GM13977 (cell line): ENCODE measurements around the gene TAF9.
"Not testable (repeated sequence)": the region's sequence is repeated elsewhere in the genome, so short reads cannot be mapped to it uniquely, and the experiment has no call there.

Experiments used
- DNase-seq: peaks from one replicate; pipeline ENCODE4 v3.0.0; 2012; ENCODE audit warnings: low spot score
- CTCF ChIP-seq: IDR thresholded peaks from 2 replicates; pipeline ENCODE4 v1.5.1; 2012; ENCODE audit warnings: mild to moderate bottlenecking, control low read depth; ENCODE audit not compliant: insufficient read depth; ENCODE audit errors: extremely low read depth, missing control alignments
- in situ Hi-C: fragments of 300-500 bp; cut with MboI; formaldehyde crosslinking; loops from one replicate; pipeline ENCODE4 v1.12.0; 2022; ENCODE audit warnings: low sequenced_read_pairs, low pct_unique_long_range_greater_than_20kb, mixed read lengths, inconsistent platforms; ENCODE audit not compliant: unreplicated experiment

TAF9 gene

DNA sequence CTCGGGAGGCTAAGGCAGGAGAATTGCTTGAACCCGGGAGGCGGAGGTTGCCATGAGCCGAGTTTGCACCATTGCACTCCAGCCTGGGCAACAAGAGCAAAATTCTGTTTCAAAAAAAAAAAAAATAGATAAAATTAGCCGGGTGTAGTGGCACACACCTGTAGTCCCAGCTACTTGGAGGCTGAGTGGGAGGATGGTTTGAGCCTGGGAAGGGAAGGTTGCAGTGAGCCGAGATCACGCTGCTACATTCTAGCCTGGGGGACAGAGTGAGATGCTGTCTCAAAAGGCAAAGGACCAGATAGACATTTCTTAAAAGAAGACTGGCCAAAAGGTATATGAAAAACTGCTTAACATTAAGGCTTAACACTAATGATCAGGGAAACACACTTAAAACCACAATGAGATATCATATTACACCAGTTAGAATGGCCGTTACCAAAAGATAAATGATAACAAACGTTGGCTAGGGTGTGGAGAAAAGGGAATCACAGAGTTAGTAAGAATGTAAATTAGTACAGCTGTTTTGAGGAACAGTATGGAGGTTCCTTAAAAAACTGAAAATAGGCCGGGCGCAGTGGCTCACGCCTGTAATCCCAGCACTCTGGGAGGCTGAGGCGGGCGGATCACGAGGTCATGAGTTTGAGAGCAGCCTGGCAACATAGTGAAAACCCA is 35.5 kb upstream of the TAF9 start:
- no peak for DNase-seq
- TF ChIP-seq CTCF = no peak
- in situ Hi-C loops = no loop called here

DNA sequence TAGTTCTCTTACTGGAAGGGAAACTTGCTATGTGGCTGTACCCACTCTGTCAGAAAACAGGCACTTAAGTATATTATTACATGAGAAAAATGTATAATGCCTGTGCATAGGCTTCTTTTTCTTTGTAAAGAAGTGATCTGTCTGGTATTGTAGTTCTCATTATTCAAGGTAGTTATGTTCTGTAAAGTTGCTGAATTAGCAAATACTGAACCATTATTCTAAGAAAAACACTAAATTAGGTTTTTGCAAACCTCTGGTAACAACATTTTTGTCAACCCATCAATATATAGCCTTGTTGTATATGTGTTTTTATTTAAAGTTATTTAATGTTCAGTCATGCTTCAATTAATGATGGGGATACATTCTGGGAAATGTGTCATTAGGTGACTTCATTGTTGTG is 9.1 kb upstream of the TAF9 start:
- TF ChIP-seq CTCF = no peak
- in situ Hi-C loops = no loop called here
- no peak for DNase-seq

- TF ChIP-seq CTCF = no peak
- peak; percentile 52 for DNase-seq
- in situ Hi-C loops = loop anchor here (25.0 kb wide), 1 partner anchor 288 kb away; the partner anchor contains the start of gene SLC30A5
Observed at GRCh38 chr5:69374911-69375446, 5.7 kb upstream of the TAF9 start.

- in situ Hi-C loops = loop anchor here (25.0 kb wide), 1 partner anchor 285 kb away; the partner anchor contains the start of gene SLC30A5
- no peak for TF ChIP-seq CTCF
- DNase-seq = no peak
Observed at GRCh38 chr5:69372394-69372793, 3.1 kb upstream of the TAF9 start.

- in situ Hi-C loops = loop anchor here (25.0 kb wide), 1 partner anchor 283 kb away; the partner anchor contains the start of gene SLC30A5
- DNase-seq = not testable (repeated sequence)
Observed at GRCh38 chr5:69370335-69370734, 1.0 kb upstream of the TAF9 start.

- TF ChIP-seq CTCF = no peak
- in situ Hi-C loops = loop anchor here (25.0 kb wide), 1 partner anchor 281 kb away; the partner anchor contains the start of gene SLC30A5
- no peak for DNase-seq
Observed at GRCh38 chr5:69368458-69369339, 621 bp downstream of the TAF9 start.

- no peak for DNase-seq
- in situ Hi-C loops = loop anchor here (25.0 kb wide), 1 partner anchor 280 kb away; the partner anchor contains the start of gene SLC30A5
- peak; percentile 31 for TF ChIP-seq CTCF
Observed at GRCh38 chr5:69367697-69368279, 1.5 kb downstream of the TAF9 start.
